HG03280 (cell line): Measurements from ENCODE around the gene AGK.
"Not testable (repeated sequence)": the region's sequence is repeated elsewhere in the genome, so short reads cannot be mapped to it uniquely, and the experiment has no call there.

Experiments used
- ATAC-seq: cut with Tn5 transposase; IDR thresholded peaks from one replicate; pipeline ENCODE4 v1.9.1; 2021; ENCODE audit warnings: mild to moderate bottlenecking, moderate library complexity; ENCODE audit not compliant: unreplicated experiment

AGK gene

DNA sequence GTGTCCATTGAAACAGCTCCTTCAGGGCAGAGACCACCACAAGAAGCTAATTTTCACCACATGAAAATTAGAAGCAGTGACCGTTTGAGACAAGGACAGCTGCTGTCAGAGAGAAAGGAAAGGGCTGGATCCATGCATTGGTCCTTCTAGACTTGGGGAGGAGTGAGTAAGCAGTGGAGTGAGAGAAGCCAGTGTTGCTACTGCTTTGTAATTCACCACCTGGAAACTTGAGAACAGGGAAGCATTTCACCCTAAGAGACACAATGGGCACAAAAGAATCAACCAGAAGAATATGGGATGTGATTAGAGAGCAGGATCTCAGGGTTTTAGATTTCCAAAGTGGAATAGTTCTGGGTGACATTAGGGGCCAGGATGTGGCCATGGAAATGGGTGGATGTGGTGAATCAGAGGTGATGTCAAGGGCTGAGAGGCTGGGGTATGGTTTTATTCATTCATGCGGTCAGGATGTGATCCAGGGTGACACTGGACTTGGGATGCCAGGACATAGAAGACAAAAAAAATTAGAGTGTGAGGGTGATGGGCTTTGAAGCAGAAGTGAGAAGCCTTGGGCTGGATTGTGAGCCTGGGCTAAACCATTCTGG lies 89.1 kb downstream of the AGK start:
- no peak for ATAC-seq

DNA sequence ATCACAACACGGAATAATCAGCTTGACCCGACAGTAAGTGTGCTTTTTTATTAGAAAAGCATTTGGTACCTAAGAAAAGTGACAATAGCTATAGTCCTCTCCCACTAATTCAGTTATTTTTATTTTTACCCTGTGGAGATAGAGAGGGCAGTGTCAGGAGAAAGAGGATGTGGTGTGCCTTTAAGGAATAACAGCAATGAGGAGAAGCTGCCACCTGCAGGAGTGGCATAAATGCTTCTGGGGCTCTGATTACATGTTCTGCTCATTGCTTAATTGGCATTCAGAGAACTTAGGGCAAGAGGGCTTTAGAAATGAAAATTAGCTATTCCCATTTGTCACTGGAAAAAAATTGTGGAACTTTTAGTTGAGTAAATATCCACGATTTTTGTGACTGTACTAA lies 90.7 kb downstream of the AGK start:
- ATAC-seq, result no peak

DNA sequence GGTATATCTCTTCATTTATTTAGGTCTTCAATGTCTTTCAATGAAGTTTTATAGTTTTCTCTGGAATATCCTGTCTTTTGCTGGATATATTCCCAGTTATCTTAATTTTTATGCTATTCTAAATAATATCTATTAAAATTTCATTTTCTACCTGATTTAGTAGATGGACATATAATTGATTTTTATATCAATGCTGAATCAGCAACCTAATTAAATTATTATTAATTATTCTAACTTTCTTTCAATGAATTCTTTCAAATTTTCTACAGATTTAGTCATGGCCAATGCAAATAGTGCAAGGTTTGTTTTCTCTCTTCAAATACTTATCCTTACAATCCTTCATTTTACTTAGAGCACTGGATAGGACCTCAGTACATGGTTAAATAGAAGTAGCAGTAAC lies 94.0 kb downstream of the AGK start:
- ATAC-seq, result no peak

DNA sequence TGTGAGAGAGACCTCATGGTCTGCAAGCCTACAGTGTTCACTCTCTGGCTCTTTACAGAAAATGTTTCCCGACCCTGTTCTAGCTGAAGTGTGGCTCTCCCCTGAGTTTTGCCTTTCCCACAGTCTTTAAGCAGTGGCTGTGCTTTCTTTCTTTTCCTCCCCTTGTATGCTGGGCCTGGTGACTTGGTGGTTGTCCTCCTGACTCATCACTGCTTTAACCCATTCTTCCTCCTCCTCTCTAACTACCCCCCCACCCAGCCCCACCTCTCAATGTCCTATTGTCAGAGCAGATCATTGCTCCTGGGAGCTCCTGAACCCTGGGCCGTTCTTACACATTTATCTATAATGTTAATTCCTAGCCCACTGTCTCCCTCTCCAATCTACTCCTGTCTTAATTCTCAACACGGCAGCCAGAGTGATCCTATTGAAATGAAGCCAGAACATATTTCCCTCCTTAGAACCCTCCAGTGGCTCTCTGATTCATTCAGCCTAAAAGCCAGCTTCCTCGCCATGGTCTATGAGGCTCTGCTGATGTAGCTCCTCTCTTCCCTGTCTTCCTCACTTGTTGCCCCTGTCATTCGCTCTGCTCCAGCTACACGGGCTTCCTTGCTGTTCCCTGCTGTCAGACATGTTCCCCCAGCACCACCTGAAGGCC lies 95.7 kb downstream of the AGK start:
- ATAC-seq, result no peak

DNA sequence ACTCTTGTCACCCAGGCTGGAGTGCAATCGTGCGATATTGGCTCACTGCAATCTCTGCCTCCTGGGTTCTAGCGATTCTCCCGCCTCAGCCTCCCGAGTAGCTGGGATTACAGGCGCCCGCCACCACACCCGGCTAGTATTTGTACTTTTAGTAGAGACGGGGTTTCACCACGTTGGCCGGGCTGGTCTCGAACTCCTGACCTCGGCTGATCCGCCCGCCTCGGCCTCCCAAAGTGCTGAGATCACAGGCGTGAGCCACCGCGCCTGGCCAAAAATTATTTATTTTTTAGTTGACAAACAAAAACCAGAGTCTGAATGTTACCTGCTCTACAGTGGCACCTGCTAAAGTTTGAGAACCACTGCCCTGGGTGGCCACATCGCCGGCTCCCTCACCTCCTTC lies 96.5 kb downstream of the AGK start:
- not testable (repeated sequence) for ATAC-seq

DNA sequence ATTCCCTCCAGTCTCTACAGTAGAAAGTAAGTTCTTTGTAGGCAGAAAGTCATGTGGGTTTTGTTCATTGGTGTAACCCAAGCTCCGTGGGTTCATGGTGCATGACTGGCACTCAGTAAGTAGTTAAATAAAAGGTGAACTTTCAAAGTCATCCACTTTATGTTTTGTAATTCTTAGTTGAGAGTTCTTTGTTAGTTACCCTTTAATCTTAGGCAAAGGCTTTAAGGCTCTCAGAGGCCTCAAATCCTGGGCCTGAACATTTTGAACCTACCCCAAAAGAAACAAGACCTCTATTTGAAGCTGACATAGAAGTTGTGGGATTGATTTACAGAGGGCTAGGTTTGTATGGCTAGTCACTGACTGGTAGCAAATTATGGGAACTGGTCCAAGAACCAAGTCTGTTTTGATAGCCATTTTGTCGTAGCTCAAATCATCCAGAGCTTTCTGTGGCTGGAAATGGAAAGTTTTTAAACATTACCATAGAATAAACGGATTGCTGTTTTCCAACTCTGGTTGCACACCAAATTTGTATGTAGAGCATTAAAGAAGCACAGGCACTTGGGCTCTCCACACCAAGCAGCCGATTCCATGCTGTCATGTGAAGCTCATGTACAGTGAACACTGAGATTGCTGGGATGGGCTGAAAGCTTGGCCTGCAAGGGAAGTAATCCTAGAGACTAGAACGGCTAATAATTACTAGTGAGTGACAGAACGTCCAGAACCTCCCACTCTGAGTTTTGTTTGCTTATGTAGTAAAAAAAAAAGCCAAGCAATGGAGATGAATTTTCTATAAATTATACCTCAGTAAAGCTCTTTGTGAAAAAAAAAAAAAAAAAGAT lies 97.3 kb downstream of the AGK start:
- no peak for ATAC-seq

DNA sequence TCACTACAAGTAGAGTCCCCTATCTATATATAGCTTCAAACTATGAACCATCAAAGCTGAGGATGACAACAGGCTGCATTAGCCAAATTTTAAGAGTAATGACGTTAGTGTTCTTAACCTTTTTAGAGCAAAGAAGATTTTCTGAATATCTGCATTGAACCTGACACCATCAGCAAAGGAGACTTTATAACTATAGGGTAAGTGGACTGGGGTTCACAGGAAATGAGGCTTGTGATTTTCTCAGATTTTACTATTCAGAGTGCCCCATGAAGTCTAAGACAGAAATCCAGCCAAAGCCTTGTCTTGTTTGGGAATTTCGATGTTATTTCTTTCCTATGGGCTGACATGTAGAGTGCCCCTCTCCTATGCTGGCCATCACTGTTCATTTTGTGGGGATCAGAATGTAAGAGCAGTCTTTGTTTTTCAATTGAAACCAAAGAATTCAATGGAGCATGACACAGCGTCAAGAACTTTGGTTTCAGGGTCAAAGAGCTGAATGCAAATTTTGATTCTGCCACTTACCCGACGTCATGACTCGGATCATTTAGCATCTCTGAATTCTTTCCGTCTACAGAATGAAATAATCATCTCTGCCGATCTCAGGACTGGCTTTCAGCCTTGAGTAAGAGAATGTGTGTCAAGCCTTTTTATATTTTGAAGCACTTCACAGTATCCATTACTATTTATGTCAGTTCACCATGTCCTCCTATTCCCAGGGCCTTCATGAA lies 98.1 kb downstream of the AGK start:
- ATAC-seq, result peak; percentile 79

DNA sequence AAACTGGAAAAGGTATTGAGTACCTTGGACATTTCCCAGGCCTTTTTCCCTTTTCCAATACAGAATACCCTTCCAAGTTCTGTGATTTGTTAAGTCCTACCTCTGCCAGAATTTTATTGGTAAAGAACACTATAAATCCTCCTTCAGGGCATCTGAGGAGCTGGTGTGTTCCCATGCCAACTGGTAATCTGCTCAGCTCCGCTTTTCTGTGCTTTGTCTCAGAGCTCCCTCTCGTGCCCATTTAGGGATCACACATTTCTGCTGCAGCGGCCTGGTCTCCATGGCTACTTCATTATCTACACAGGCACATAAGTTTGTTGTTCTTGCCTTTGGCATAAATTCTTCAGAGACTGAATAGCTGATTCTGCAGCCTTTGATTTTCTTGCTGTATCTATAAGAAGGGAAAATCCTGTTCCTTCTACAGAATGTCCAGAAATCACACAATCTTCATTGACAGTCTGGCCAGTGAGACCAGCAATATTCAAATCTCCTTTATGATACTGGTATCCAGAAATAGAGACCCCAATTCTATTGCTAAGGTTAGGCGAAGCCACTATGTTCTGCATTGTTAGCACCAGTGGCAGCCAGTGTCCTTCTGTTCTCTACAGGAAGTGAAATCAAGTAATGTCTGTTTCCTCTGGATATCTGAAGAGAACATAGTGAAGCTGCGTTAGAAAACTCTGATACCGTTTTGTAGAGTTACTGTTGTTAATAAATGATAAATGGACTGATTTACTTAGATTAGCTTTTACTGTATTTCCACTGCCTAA lies 98.8 kb downstream of the AGK start:
- peak; percentile 81 for ATAC-seq

DNA sequence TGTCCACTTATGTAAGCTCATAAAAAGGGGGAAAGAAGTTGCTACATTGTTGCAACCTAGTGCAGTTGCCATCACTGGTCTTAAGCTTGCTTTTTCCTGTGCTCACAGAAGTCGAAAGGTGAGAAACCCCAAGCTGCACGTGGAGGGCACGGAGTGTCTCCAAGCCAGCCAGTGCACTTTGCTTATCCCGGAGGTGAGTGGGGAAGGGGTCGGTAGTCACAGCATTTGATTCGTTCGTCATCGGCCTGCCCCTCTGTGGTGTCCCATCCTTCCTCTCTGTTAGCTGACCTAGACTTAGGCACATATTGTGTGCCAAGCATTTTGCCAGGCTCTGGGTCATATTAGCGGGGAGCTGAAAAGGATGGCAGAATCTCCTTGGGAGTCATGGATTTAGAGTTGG lies 100.2 kb downstream of the AGK start:
- ATAC-seq, result no peak

DNA sequence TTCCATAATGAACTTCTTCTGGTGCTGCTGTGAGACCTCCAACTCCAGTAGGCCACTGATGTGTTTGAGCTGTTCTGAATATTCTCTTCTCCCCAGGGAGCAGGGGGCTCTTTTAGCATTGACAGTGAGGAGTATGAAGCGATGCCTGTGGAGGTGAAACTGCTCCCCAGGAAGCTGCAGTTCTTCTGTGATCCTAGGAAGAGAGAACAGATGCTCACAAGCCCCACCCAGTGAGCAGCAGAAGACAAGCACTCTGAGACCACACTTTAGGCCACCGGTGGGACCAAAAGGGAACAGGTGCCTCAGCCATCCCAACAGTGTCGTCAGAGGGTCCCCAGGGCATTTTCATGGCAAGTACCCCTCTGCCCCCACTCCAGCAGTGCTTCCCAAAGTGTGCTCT lies 101.5 kb downstream of the AGK start:
- no peak for ATAC-seq

DNA sequence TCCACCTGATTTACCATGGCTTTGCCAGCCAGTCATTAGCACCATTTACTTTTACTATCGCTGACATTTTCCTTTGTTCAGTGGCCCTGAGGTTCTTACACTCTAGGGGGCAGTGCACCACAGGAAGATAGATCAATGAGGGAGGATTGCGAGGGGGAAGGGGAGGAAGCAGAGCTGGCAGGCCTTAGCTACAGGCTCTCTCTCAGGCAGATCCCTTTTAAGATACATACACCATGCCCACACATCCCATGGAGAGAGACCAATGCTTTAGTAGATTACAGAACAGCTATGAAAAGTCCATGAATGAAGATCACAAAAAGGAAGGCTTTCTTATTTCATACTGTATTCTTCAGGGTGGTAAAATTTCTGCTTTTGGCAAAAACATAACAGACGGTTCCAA lies 103.3 kb downstream of the AGK start:
- ATAC-seq, result peak; percentile 56

DNA sequence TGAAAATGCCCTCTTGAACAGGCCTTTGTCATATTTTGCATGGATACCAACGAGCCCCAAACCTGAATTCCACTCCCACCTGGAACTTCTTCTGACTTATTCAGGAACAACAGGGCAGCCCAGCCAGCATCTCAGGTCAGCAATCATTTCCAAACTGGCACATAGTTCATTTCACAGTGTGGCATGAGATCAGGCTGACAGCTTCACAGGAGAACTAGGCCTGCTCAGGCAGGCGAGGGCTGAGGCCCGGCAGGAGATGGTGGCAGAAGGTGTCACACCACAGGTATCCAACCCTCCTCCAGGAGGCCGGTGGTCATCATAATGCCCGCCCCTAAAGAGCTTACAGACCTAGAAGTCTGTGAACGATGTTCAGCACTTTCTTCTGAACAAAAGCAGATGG lies 108.3 kb downstream of the AGK start:
- no peak for ATAC-seq

DNA sequence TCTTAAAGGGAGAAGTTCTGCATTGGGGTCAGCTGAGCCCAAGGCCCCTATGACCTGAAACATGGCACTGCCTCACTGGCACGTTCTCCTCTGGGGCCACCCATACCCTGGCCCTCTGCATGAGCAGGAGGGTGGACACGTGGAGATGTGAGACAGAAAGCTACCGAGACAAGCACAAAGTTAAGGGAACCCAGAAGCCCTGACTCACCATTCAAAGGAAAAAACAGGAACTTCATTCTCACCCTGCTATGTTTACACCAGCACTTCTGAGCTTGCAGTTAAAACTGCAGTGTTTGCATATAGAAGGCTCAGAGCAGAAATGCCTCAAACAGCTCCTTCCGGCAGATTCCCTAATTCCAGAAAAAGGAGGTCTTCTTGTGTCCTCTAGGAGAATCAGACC lies 109.0 kb downstream of the AGK start:
- no peak for ATAC-seq

DNA sequence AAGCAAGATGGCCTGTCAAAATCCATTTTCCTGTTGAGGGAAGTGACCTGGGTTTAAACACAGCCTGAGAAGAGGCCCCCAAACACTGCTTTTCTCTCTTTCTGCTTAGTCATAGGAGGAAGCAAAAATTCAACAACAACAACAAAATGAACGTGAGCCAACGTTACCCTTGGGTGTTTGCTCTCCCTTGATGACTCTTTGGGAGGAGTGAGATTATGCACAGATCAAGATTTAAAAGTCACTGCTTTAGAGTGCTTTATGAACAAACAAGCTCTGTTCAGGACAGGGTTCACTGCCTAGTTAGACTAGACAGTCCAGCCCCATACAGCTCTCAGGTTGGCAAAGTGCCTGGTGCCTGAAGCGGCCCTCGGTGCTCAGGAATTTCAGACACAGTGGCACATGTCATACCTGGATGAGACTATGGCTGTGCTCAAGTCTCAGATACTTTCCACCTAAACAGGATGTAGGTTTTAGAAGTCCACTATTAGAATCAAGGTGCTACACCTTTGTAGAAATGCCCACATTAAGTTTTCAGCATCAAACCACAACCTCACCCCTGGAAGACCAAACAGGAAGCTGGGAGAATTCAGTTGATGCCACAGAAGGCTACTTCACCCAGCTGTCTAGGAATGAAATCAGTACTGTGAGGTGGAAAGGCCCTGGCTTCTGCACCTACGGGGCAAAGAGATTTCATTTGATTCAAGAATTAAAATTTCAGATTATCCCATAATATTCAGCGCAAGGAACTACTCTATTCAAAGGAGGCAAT lies 112.1 kb downstream of the AGK start:
- ATAC-seq, result no peak

DNA sequence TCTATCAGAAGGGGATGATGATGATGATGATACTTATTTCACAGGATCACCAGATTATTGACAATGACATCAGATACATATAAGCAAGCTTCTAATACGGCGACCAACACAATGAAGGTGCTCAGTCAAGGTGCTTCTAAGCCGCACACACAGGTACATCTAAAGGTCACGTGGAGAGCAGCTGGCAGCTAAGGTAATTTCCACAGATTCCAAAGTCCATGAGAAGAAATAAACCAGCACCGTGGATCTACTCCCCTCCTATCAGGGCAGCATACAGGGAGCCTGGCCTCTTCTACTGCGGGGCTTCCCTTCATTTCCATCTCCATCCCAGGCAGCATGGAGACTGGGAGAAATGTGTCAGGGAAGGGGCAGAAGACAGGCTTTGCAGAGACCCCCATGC lies 113.2 kb downstream of the AGK start:
- ATAC-seq, result no peak

DNA sequence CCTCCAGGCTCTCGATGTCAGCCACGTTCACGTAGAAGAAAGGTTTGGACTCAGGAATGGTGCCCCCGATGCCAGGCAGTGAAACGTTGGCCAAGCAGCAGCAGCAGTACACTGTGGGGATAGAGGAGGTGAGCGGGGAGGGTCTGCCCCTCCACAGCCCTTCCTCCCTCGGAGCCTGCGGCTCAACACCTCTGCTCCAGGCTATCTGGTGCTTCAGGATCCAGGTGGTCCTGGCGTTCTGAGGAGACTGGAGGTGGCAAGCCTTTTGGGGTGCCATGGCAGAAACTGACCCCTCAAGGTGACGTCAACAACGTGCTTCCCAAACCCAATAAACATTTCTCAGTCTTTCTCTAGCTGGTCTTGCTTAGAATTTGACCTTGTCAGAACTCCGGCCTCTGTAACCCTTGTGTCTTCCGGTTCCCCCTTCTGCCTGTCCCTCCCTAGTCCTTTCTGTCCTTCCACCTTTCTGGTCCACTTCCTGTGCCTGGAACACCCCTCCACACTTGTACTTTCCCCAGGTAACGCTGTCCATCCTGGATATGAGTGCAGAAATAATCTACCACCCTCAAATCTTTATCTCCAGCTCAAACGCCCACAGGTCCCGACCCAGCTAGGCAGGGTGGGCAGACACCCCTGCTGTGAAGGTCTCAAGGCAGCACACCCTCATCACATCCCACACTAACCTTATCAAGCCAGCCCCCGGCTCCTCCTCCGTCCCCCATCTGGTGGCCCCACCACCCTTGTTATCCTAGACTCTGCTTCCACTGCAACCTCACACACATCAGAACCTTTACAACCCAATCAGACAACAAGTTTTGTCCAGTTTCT lies 114.2 kb downstream of the AGK start:
- ATAC-seq, result no peak

DNA sequence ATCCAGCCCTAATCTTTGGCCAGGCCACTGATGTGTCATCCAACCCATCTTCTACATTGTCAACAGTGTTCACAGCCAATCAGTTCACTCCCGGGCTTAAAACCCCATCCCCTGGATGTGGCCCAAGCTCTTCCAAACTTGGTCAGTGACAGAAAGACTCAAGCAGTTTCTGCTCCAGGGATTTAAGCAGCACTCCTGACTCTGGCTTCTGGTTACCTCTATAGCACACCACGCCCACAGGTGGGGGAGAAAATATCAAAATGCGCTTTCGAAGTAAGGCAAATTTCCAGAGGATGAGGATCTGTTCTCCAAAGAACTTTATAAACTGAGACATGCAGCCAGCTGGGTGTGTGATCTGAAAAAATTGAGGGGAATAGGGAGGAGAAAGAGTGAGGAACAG lies 114.9 kb downstream of the AGK start:
- no peak for ATAC-seq

DNA sequence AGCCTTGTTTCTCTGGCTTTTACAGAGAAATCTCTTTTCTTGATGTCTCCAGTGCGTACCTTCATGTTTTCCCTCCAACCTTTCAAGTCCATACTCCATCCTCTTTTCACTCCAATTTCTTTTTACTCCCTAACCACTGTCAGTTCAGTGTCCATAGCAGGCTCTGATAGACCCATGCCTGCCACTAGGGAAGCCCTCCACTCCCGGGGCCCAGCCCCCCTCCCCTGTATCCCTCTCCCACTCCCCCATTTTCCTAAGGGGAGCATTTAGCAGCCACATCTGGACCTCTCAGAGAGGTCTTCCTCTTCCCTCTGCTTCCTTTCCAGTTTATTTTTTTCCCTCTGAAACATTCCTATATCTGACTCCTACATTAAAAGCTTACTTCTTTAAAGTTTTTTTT lies 117.6 kb downstream of the AGK start:
- no peak for ATAC-seq
